Epidermal melanocyte (primary cell): Measurements from ENCODE around the gene WDR41.
"Not testable (repeated sequence)": the region's sequence is repeated elsewhere in the genome, so short reads cannot be mapped to it uniquely, and the experiment has no call there.

ENCODE experiments used
- DNase-seq: peaks from one replicate; pipeline ENCODE4 v3.0.0; 2011; ENCODE audit warnings: low spot score; ENCODE audit not compliant: insufficient read length

The WDR41 gene

GRCh38 chr5:77407152-77407551, 85.0 kb downstream of the WDR41 start:
- no peak for DNase-seq

- no peak for DNase-seq
These were observed 89.3 kb downstream of the WDR41 start for GRCh38 chr5:77402796-77403195.

GRCh38 chr5:77400645-77401044, 91.5 kb downstream of the WDR41 start:
- no peak for DNase-seq

GRCh38 chr5:77398896-77399295, 93.2 kb downstream of the WDR41 start:
- DNase-seq = no peak

GRCh38 chr5:77398458-77398857, 93.7 kb downstream of the WDR41 start:
- DNase-seq = no peak

GRCh38 chr5:77397686-77398292, 94.3 kb downstream of the WDR41 start:
- no peak for DNase-seq

GRCh38 chr5:77396017-77396416, 96.1 kb downstream of the WDR41 start:
- DNase-seq = no peak

GRCh38 chr5:77394064-77394715, 97.9 kb downstream of the WDR41 start:
- DNase-seq = no peak

GRCh38 chr5:77391240-77391765, 100.8 kb downstream of the WDR41 start:
- no peak for DNase-seq

GRCh38 chr5:77390795-77391194, 101.3 kb downstream of the WDR41 start:
- DNase-seq = no peak

GRCh38 chr5:77390221-77390620, 101.9 kb downstream of the WDR41 start:
- DNase-seq = no peak

- no peak for DNase-seq
These were observed 102.4 kb downstream of the WDR41 start for GRCh38 chr5:77389746-77390145.

- DNase-seq = not testable (repeated sequence)
These were observed 105.8 kb downstream of the WDR41 start for GRCh38 chr5:77386340-77386739.

GRCh38 chr5:77383336-77383735, 108.8 kb downstream of the WDR41 start:
- DNase-seq = not testable (repeated sequence)
